Measurements from ENCODE around the gene RPP30. TPM values are rescaled to one million over a fixed set of nuclear protein-coding genes. Genes with fewer than 3 reads are reported as not detected.

RPP30 gene
- total RNA-seq, 6 experiments from 2014 or later: 10.1 to 16.8 (median 12.8) TPM

DNA sequence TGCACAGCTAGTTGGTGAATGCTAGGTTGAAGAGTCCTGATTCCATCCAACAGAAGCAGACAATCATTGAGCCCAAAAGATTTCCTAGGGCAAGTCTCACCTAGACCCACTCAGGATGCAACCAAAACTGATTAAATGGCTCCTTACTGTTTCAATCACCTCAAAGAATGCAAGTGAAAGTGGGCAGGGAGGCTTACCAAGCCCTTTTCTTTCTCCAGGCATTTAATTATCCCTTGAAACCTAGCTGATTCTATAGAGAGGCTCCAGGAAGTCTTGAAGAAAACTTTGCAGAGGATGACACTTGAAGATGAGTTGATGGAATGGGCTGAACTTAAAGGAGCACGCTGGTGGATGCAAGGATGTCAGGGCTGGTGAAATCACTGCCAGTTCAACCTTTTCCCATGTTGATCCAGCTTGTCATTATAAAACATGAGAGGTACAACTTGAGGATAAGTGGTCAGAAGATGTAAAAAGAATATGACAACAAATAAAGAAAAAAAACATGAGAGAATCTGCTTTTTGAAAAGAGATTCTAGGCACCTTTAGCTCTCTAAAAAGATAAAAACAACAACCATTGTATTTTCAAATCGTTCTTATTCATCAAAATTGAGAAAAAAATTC is 51.4 kb downstream of the RPP30 start:
- no peak for DNase-seq
- intact Hi-C loops (cut with DNase I): no loop called here
- ATAC-seq: no peak
- H3K36me3 ChIP-seq: no peaks in the 10 kb centered on the region
- TF ChIP-seq POLR2A (IDR thresholded peaks at IDR 0.05): no peak
- TF ChIP-seq, protein P1, sequence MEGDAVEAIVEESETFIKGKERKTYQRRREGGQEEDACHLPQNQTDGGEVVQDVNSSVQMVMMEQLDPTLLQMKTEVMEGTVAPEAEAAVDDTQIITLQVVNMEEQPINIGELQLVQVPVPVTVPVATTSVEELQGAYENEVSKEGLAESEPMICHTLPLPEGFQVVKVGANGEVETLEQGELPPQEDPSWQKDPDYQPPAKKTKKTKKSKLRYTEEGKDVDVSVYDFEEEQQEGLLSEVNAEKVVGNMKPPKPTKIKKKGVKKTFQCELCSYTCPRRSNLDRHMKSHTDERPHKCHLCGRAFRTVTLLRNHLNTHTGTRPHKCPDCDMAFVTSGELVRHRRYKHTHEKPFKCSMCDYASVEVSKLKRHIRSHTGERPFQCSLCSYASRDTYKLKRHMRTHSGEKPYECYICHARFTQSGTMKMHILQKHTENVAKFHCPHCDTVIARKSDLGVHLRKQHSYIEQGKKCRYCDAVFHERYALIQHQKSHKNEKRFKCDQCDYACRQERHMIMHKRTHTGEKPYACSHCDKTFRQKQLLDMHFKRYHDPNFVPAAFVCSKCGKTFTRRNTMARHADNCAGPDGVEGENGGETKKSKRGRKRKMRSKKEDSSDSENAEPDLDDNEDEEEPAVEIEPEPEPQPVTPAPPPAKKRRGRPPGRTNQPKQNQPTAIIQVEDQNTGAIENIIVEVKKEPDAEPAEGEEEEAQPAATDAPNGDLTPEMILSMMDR (IDR thresholded peaks at IDR 0.05): no peak
- WGBS (ENCODE audit: insufficient coverage, low coverage, low lambda C conversion rate, missing lambda C conversion rate): 37% methylated on average over 2 of the region's 2 CpGs
- H3K27ac ChIP-seq: no peak overlapping the region
- H3K9me3 ChIP-seq: no peaks in the 10 kb centered on the region
- no peak overlapping the region for H3K4me3 ChIP-seq
- no peaks in the 10 kb centered on the region for H3K27me3 ChIP-seq
- H3K4me1 ChIP-seq: no peaks in the 10 kb centered on the region

DNA sequence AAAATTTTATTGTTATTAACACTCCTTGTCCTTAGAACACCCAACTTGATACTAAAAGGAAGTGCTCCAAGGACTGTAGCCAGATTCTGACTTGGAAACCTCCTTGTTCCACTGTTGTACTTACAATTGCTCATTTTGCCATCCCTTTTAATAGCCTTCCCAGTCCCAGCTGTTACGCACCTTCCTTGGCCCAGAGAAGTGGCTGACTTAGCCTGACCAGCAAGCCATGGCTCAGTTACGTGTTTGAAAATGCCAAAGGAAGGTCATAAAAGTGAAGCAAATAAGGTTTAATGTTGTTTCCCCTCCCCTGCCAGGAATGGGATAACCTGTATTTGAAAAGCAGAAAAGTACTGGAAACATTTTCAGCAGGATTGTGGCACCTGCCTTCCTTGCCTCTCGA is 52.8 kb downstream of the RPP30 start:
- TF ChIP-seq POLR2A (IDR thresholded peaks at IDR 0.05): no peak
- TF ChIP-seq, protein P1 (IDR thresholded peaks at IDR 0.05): no peak
- no peaks in the 10 kb centered on the region for H3K27me3 ChIP-seq
- intact Hi-C loops (cut with DNase I): no loop called here
- no peak for DNase-seq
- no peak for ATAC-seq
- H3K9me3 ChIP-seq: no peaks in the 10 kb centered on the region
- 86% methylated on average over 3 of the region's 3 CpGs for WGBS (ENCODE audit: insufficient coverage, low coverage, low lambda C conversion rate, missing lambda C conversion rate)
- H3K4me1 ChIP-seq: no peaks in the 10 kb centered on the region
- no peak overlapping the region for H3K4me3 ChIP-seq
- no peaks in the 10 kb centered on the region for H3K36me3 ChIP-seq
- no peak overlapping the region for H3K27ac ChIP-seq

DNA sequence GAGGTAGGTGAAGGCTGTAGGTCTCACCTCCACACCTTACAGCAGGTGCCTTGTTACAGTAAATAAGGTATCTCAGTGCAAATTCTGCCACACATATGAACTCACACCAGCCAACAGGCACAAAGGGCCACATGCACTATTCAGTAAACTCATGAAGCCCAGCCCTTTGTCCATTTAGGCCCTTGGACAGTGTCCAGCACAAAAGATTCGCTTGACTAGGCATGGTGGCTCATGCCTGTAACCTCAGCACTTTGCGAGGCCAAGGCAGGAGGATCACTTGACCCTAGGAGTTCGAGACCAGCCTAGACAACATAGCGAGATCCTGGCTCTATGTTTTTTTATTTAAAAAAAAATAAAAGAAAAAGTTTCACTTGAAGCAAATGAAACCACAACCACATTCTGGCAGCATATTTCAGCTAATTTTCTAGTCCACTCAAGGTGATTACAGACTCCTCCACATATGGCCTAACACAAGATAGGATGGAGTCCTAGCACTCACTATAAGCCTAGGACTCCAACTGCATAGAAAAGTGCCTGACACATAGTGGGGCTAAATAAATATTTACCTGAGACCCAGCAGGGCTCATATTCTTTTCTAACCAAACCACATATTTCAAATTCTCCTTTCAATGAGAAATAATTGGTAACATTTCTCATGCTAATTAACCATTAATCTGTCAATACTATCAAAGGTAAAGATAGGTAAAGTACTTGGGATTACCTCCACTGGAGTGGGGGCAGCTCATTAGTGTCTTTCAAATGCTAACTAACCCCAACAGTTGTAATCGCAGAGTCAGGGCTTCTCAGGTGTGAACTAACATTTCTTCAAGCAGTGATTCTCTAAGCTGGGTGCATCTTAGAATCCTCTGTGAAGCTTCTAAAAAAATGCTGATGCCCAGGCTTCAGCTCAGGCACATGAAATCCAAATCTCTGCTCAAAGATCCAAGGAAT is 53.6 kb downstream of the RPP30 start:
- H3K27me3 ChIP-seq: no peaks in the 10 kb centered on the region
- 83% methylated on average over 5 of the region's 5 CpGs for WGBS (ENCODE audit: insufficient coverage, low coverage, low lambda C conversion rate, missing lambda C conversion rate)
- no peaks in the 10 kb centered on the region for H3K9me3 ChIP-seq
- ATAC-seq: no peak
- no peaks in the 10 kb centered on the region for H3K4me1 ChIP-seq
- TF ChIP-seq, protein P1 (IDR thresholded peaks at IDR 0.05): no peak
- TF ChIP-seq POLR2A (IDR thresholded peaks at IDR 0.05): no peak
- DNase-seq: no peak
- no peaks in the 10 kb centered on the region for H3K36me3 ChIP-seq
- no peak overlapping the region for H3K27ac ChIP-seq
- intact Hi-C loops (cut with DNase I): no loop called here
- H3K4me3 ChIP-seq: no peak overlapping the region

DNA sequence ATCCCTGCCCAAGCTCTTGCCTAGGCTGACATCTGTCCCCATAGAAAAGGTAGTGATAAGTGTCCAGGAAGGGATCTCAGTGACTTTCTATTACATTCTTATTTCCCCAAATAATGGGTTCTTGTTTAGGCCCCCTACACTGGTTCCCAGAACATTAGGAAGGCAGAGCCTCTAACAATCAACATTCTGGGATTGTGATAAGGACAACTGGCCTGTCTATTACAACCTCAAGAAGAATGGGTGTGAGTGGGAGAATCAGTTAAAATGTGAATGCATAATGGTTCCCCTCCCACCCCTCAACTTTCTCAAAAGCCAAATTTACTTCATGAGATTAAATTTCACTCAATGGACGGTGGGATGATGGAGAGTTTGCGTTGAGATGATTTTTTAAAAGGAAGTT is 55.5 kb downstream of the RPP30 start:
- 67% methylated on average over 2 of the region's 2 CpGs for WGBS (ENCODE audit: insufficient coverage, low coverage, low lambda C conversion rate, missing lambda C conversion rate)
- H3K27me3 ChIP-seq: no peaks in the 10 kb centered on the region
- no peaks in the 10 kb centered on the region for H3K36me3 ChIP-seq
- no peaks in the 10 kb centered on the region for H3K4me1 ChIP-seq
- no peaks in the 10 kb centered on the region for H3K9me3 ChIP-seq
- no peak for ATAC-seq
- TF ChIP-seq, protein P1 (IDR thresholded peaks at IDR 0.05): no peak
- no peak for TF ChIP-seq POLR2A (IDR thresholded peaks at IDR 0.05)
- H3K27ac ChIP-seq: no peak overlapping the region
- H3K4me3 ChIP-seq: no peak overlapping the region
- intact Hi-C loops (cut with DNase I): no loop called here
- DNase-seq: no peak

All from right lobe of liver (tissue), 6 donors.